Measurements from ENCODE around the gene PHLDA1. TPM values are rescaled to one million over a fixed set of nuclear protein-coding genes. Genes with fewer than 3 reads are reported as not detected.

Gene PHLDA1
- total RNA-seq, 1 donor, result 70.4 TPM

- no peak overlapping the region for H3K4me3 ChIP-seq (ENCODE audit: low read depth, low read length)
- DNase-seq (ENCODE audit: low read depth), result no peak
- TF ChIP-seq, protein P1, sequence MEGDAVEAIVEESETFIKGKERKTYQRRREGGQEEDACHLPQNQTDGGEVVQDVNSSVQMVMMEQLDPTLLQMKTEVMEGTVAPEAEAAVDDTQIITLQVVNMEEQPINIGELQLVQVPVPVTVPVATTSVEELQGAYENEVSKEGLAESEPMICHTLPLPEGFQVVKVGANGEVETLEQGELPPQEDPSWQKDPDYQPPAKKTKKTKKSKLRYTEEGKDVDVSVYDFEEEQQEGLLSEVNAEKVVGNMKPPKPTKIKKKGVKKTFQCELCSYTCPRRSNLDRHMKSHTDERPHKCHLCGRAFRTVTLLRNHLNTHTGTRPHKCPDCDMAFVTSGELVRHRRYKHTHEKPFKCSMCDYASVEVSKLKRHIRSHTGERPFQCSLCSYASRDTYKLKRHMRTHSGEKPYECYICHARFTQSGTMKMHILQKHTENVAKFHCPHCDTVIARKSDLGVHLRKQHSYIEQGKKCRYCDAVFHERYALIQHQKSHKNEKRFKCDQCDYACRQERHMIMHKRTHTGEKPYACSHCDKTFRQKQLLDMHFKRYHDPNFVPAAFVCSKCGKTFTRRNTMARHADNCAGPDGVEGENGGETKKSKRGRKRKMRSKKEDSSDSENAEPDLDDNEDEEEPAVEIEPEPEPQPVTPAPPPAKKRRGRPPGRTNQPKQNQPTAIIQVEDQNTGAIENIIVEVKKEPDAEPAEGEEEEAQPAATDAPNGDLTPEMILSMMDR (IDR thresholded peaks at IDR 0.05; ENCODE audit: insufficient read depth, low read depth, low read length), result no peak
Measured at GRCh38 chr12:75978677-75979076, 52.9 kb downstream of the PHLDA1 start.

DNA sequence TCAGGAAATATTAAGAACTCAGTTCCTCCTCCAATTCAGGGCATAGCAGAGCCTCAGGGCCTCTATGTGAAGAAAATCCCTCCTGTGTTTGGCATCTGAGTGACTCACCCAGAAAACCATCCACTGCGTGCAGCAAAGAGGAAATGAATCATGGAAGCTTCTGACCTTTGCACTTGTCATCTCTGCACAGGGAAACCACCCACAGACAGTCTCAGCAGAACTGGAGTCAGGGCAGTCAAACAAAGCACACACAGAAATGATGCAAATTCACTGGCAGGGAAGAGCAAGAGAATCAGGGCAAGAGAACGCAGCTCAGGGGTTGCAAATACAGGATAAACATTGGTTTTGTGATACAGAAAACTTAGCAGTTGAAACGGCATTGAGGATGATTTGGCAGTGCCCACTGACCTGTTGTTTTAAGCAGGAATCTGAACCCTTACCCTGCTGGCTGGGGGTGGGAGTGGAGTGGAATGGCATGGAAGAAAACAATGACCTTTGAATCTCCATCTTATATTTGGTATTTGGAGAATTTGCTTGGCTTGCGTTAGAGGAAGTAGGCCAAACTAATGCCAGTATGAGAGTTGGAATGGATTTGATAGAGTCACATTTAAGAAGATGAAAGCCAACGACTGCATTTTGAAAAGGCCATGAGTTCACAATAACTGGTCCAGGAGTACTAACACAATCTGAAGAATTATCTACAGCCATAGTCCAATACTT lies 53.5 kb downstream of the PHLDA1 start:
- TF ChIP-seq, protein P1 (IDR thresholded peaks at IDR 0.05; ENCODE audit: insufficient read depth, low read depth, low read length), result peak; percentile 15
- DNase-seq (ENCODE audit: low read depth), result peak; percentile 99
- no peak overlapping the region for H3K4me3 ChIP-seq (ENCODE audit: low read depth, low read length)

DNA sequence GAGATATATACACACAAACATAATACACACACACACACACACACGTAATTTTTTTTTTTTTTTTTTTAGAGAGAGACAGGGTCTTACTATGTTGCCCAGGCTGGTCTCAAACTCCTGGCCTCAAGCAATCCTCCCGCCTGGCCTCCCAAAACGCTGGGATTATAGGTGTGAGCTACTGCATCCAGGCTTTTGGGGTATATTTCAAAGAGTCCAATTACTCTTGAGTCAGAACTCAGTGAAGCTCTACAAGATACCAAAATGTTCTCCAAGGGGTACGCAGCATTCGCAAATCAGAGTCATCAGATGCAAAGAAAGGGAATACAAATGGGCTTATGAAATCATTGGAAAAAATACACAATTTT lies 54.0 kb downstream of the PHLDA1 start:
- no peak for DNase-seq (ENCODE audit: low read depth)
- no peak overlapping the region for H3K4me3 ChIP-seq (ENCODE audit: low read depth, low read length)
- TF ChIP-seq, protein P1 (IDR thresholded peaks at IDR 0.05; ENCODE audit: insufficient read depth, low read depth, low read length), result no peak

GRCh38 chr12:75976913-75977312 lies 54.7 kb downstream of the PHLDA1 start:
- TF ChIP-seq, protein P1 (IDR thresholded peaks at IDR 0.05; ENCODE audit: insufficient read depth, low read depth, low read length), result no peak
- H3K4me3 ChIP-seq (ENCODE audit: low read depth, low read length), result no peak overlapping the region
- no peak for DNase-seq (ENCODE audit: low read depth)

DNA sequence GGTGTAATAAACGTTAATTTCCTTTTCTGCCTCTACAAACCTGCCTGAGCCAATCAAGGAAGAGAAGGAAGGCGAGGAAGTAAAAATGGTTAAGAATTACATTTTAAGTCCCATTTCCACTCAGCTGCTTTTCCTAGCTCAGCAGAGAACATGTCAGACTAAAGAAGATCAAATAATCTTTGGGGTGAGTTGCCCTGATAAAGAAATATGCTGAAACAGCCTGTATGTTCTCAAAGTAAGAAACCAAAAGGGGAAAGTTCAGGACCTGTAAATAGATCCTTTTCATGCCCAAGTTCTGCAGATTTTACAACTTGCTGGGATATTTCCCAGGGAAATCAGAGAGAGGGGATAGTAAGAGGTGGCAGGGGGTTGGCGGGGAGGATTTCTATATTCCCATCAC lies 55.5 kb downstream of the PHLDA1 start:
- TF ChIP-seq, protein P1 (IDR thresholded peaks at IDR 0.05; ENCODE audit: insufficient read depth, low read depth, low read length), result no peak
- no peak overlapping the region for H3K4me3 ChIP-seq (ENCODE audit: low read depth, low read length)
- peak; percentile 74 for DNase-seq (ENCODE audit: low read depth)

- TF ChIP-seq, protein P1 (IDR thresholded peaks at IDR 0.05; ENCODE audit: insufficient read depth, low read depth, low read length), result no peak
- H3K4me3 ChIP-seq (ENCODE audit: low read depth, low read length), result no peak overlapping the region
- no peak for DNase-seq (ENCODE audit: low read depth)
Measured at GRCh38 chr12:75975702-75976101, 55.9 kb downstream of the PHLDA1 start.

Other genes starting within 250 kb of the PHLDA1 start
- gene NAP1L1, start 52.9 kb upstream of the PHLDA1 start, total RNA-seq, result 188 and 233 TPM in 2 replicates

Data from fibroblast of villous mesenchyme (primary cell).